ENCODE results near the gene RAD54L2. TPM values are rescaled to one million over a fixed set of nuclear protein-coding genes. Genes with fewer than 3 reads are reported as not detected.

RAD54L2 gene
- total and polyA plus RNA-seq, 2 of the 4 experiments (the other 2 are of a cell fraction), result 6.8 to 24.2 TPM

DNA sequence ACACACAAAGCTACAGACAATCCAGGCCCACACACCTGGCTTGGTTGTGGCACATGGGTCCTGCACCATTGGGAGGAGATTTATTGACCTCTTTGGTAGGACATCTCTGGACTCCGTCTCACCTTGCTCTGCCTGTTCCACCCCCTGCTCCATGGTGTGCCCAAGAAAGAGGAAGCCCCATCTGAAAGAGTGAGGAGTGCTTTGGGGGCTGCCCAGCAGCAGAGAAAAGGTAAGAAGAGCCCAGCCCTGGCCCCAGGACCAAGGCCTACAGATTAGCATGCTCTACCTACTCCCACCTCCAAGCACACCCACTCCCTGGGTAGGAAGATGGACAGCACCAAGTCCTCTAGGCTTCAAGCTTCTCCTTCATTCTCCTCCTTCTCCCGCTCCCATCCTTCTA lies 35.5 kb upstream of the RAD54L2 start:
- no peak for TF ChIP-seq POLR2A (IDR thresholded peaks at IDR 0.05; ENCODE audit: low read depth, low read length)
- TF ChIP-seq RAD21 (IDR thresholded peaks at IDR 0.05; ENCODE audit: low read length), result no peak
- TF ChIP-seq BHLHE40 (IDR thresholded peaks at IDR 0.05; ENCODE audit: low read depth, low read length), result no peak
- no peak for TF ChIP-seq FOS (IDR thresholded peaks at IDR 0.05; ENCODE audit: low read depth, low read length)
- no peak for TF ChIP-seq SMC3 (IDR thresholded peaks at IDR 0.05; ENCODE audit: low read depth, low read length)
- TF ChIP-seq, protein P1, sequence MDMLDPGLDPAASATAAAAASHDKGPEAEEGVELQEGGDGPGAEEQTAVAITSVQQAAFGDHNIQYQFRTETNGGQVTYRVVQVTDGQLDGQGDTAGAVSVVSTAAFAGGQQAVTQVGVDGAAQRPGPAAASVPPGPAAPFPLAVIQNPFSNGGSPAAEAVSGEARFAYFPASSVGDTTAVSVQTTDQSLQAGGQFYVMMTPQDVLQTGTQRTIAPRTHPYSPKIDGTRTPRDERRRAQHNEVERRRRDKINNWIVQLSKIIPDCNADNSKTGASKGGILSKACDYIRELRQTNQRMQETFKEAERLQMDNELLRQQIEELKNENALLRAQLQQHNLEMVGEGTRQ (IDR thresholded peaks at IDR 0.05; ENCODE audit: low read depth, low read length), result no peak
- no peak for TF ChIP-seq CHD1 (IDR thresholded peaks at IDR 0.05; ENCODE audit: low read depth, low read length)
- TF ChIP-seq CEBPB (IDR thresholded peaks at IDR 0.05; ENCODE audit: low read depth, low read length), result no peak
- no peak for TF ChIP-seq NFE2L2 (IDR thresholded peaks at IDR 0.05; ENCODE audit: low read depth, low read length)
- no peak for TF ChIP-seq MXI1 (IDR thresholded peaks at IDR 0.05; ENCODE audit: borderline replicate concordance, low read depth, low read length)
- H3K9me1 ChIP-seq (ENCODE audit: insufficient read depth, low read length), result no peaks in the 10 kb centered on the region
- H3K9ac ChIP-seq (ENCODE audit: low read depth, low read length), result no peak overlapping the region
- no peak overlapping the region for H3K23ac ChIP-seq (ENCODE audit: low read depth, low read length)
- no peaks in the 10 kb centered on the region for H3K4me1 ChIP-seq (ENCODE audit: control insufficient read depth, insufficient read depth, low read length)
- in situ Hi-C loops (cut with MboI; ENCODE audit: low sequenced_read_pairs), result loop anchor here (5.0 to 25.0 kb wide), 3 partner anchors 132 to 284 kb away; partner anchors contain the start of gene IQCF6
- H3K4me2 ChIP-seq (ENCODE audit: low read depth, low read length), result no peak overlapping the region
- no CpG with 5 or more reads among the region's 2 CpGs for whole genome bisulfite sequencing, 2 experiments (ENCODE audit: extremely low coverage in 2 of 2, insufficient read length in 1 of 2)
- no peak overlapping the region for H4K8ac ChIP-seq (ENCODE audit: low read depth in 2 of 2, low read length in 2 of 2)
- H3K36me3 ChIP-seq (ENCODE audit: control insufficient read depth, insufficient read depth, low read length), result no peaks in the 10 kb centered on the region
- H2BK120ac ChIP-seq (ENCODE audit: low read depth, low read length), result no peak overlapping the region
- H3K27ac ChIP-seq (ENCODE audit: insufficient read depth, low read length), result no peak overlapping the region
- H2BK5ac ChIP-seq (ENCODE audit: low read depth, low read length, poor library complexity, severe bottlenecking), result no peak overlapping the region
- H3K9me3 ChIP-seq (ENCODE audit: control insufficient read depth, insufficient read depth, low read length), result no peaks in the 10 kb centered on the region
- no peak overlapping the region for H4K91ac ChIP-seq (ENCODE audit: insufficient read depth, low read depth, low read length)
- H3K4me3 ChIP-seq (ENCODE audit: insufficient read depth, low read depth, low read length), result no peak overlapping the region
- intact Hi-C loops (cut with micrococcal nuclease), result loop anchor here (2.0 to 5.0 kb wide), 2 partner anchors 36 to 886 kb away; partner anchors contain the start of genes MAPKAPK3 and RAD54L2
- H2AK9ac ChIP-seq (replicated peaks; ENCODE audit: low read depth, low read length, poor library complexity), result no peak overlapping the region
- BruUV-seq (replicated peaks), result no TSS peak
- H4K20me1 ChIP-seq (ENCODE audit: insufficient read depth, low read length), result peaks cover 11% of the 10 kb centered on the region
- ChIA-PET POLR2A (ENCODE audit: unreplicated experiment) (no interaction called here), CTCF (interaction anchor here (5.2 kb wide), 1 partner anchor 178 kb away, joined by 34 read pairs; no protein-coding TSS in a partner anchor)
- H3K18ac ChIP-seq (ENCODE audit: low read depth, low read length), result no peak overlapping the region
- no peak overlapping the region for H4K5ac ChIP-seq (ENCODE audit: low read depth, low read length)
- H3K27me3 ChIP-seq (ENCODE audit: control insufficient read depth, insufficient read depth, low read length), result peaks cover 3% of the 10 kb centered on the region; the same call in 1 of the 2 replicates
- H2AFZ ChIP-seq (replicated peaks; ENCODE audit: low read length, poor library complexity), result no peak overlapping the region
- no peak overlapping the region for H2BK15ac ChIP-seq (ENCODE audit: low read depth, low read length)
- H3K4ac ChIP-seq (ENCODE audit: low read depth, low read length), result no peak overlapping the region
- ATAC-seq (ENCODE audit: low read depth) (no peak), DNase-seq (no peak)
- H3K56ac ChIP-seq (ENCODE audit: extremely low read depth, insufficient read depth, low read length), result no peak overlapping the region
- no peak overlapping the region for H3K14ac ChIP-seq (replicated peaks; ENCODE audit: low read depth, low read length)
- no peak overlapping the region for H2AK5ac ChIP-seq (ENCODE audit: low read depth, low read length)
- peaks cover 0 to 4% of the 10 kb centered on the region in 2 experiments; a peak in 2 of 4 replicates for H3K79me1 ChIP-seq (ENCODE audit: low read depth in 1 of 2, low read length in 2 of 2)
- H2BK20ac ChIP-seq (ENCODE audit: low read depth, low read length), result no peak overlapping the region
- dilution Hi-C loops (cut with HindIII; ENCODE audit: low sequenced_read_pairs, unreplicated experiment), result no loop called here
